Panc1 (cell line): ENCODE results near the gene KRT73. TPM values are rescaled to one million over a fixed set of nuclear protein-coding genes. Genes with fewer than 3 reads are reported as not detected.

Source experiments
- ATAC-seq: fragments of 200-7000 bp; cut with Tn5 transposase; 2 replicates; pipeline ENCODE4 v1.9.1; 2020; ENCODE audit warnings: mild to moderate bottlenecking, moderate library complexity
- BruUV-seq: library from RNA; stranded (reverse); fragments of 400-500 nt; replicated peaks from 2 replicates; lab custom pipeline; 2021; lab: Mats Ljungman, UMichigan
- CTCF ChIA-PET: fragments of 300-600 bp; sonication (Branson Sonifier 250); formaldehyde crosslinking; loops from one replicate; lab custom pipeline; 2022; ENCODE audit warnings: antibody characterized with exemption; lab: Charles Lee
- POLR2A ChIA-PET: fragments of 300-600 bp; sonication (Branson Sonifier 250); formaldehyde crosslinking; loops from one replicate; lab custom pipeline; 2022; ENCODE audit warnings: antibody characterized with exemption; lab: Charles Lee
- DNase-seq: peaks from one replicate; pipeline ENCODE4 v3.0.0-alpha.2; 2010; ENCODE audit warnings: low read depth, low spot score
- H3K27ac ChIP-seq: 2 replicates; pipeline ENCODE4 v1.5.1; 2011; ENCODE audit warnings: mild to moderate bottlenecking, low read length, inconsistent platforms
- H3K27me3 ChIP-seq: fragments of 200-500 bp; sonication (Bioruptor generic); 2 replicates; pipeline ENCODE4 v1.6.0; 2014; ENCODE audit warnings: low read length, inconsistent platforms; ENCODE audit not compliant: control insufficient read depth, insufficient read depth
- H3K36me3 ChIP-seq: fragments of 200-500 bp; sonication (Bioruptor generic); 2 replicates; pipeline ENCODE4 v1.5.1; 2014; ENCODE audit warnings: inconsistent platforms, mild to moderate bottlenecking, low read length, moderate library complexity; ENCODE audit not compliant: control insufficient read depth, insufficient read depth
- H3K4me1 ChIP-seq: 2 replicates; pipeline ENCODE4 v1.5.1; 2011; ENCODE audit warnings: inconsistent platforms, mild to moderate bottlenecking, low read length, moderate library complexity; ENCODE audit not compliant: control insufficient read depth, insufficient read depth
- H3K4me3 ChIP-seq, 2 experiments: 2 replicates each; pipeline ENCODE4 v1.5.1; 2011 to 2012; ENCODE audit warnings: low read depth in 2 of 2, low read length in 2 of 2, mild to moderate bottlenecking in 2 of 2, inconsistent platforms in 1 of 2, moderate library complexity in 1 of 2
- H3K9me3 ChIP-seq: fragments of 200-500 bp; sonication (Bioruptor generic); 2 replicates; pipeline ENCODE4 v1.5.1; 2014; ENCODE audit warnings: low read depth, mild to moderate bottlenecking, inconsistent platforms, low read length, moderate library complexity; ENCODE audit not compliant: control insufficient read depth, insufficient read depth
- POLR2AphosphoS5 ChIP-seq: IDR thresholded peaks from 2 replicates; pipeline ENCODE4 v1.6.1; 2012; ENCODE audit warnings: mild to moderate bottlenecking, low read depth, low read length, moderate library complexity
- SIN3A ChIP-seq: IDR thresholded peaks from 2 replicates; pipeline ENCODE4 v1.6.1; 2012; ENCODE audit warnings: low read depth, mild to moderate bottlenecking, low read length, moderate library complexity, borderline replicate concordance; ENCODE audit not compliant: insufficient read depth
- TCF7L2 ChIP-seq: IDR thresholded peaks from 2 replicates; pipeline ENCODE4 v1.6.1; 2011; ENCODE audit warnings: mild to moderate bottlenecking, low read depth, low read length, inconsistent platforms
- in situ Hi-C: cut with HindIII; loops from 2 replicates; pipeline ENCODE4 v1.10.0; 2016; ENCODE audit warnings: low sequenced_read_pairs, low pct_unique_long_range_greater_than_20kb
- intact Hi-C: fragments of 100-400 bp; cut with micrococcal nuclease; formaldehyde crosslinking; loops from one replicate; pipeline ENCODE4 v1.10.0; 2022; ENCODE audit not compliant: unreplicated experiment
- total RNA-seq: library from RNA; stranded (reverse); gene quantifications from one replicate; pipeline ENCODE4 v1.2.1, GENCODE V29; 2021; ENCODE audit not compliant: unreplicated experiment
- TF ChIP-seq, protein P1 (sequence below), 2 experiments: IDR thresholded peaks; 2 replicates each; pipeline ENCODE4 v1.6.1; 2011 to 2012; ENCODE audit warnings: low read depth in 2 of 2, control low read depth in 1 of 2, low read length in 1 of 2, mild to moderate bottlenecking in 1 of 2, moderate library complexity in 1 of 2; ENCODE audit not compliant: insufficient read depth in 1 of 2
- TF ChIP-seq, protein P2 (sequence below): fragments of 450-650 bp; IDR thresholded peaks from 2 replicates; pipeline ENCODE4 v1.5.1; 2017; ENCODE audit warnings: mild to moderate bottlenecking

The KRT73 gene
- total RNA-seq, 1 experiment from 2014 or later = not detected

DNA sequence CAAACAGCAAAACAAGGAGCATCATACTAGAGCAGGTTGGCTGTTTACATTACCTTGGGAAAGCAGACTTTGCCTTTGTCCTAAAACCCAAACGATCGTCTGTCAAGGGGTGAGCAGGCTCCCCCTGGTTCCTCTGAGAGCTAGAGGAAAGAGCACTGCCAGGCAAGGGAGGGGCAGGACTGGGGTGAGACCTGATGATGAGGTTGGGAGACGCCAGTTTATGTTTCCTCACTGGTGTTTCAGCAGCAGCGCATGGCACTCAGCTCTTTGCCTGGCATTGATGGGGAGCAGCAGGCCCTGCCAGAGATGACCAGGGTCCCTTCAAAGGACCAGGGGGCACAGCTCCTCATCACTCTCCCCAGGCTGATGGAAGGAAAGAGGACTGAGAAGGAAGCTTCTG, 41.6 kb upstream of the KRT73 start:
- intact Hi-C loops = no loop called here
- ChIA-PET POLR2A (no interaction called here), CTCF (no interaction called here)
- DNase-seq (no peak), ATAC-seq (no peak)
- Histone ChIP-seq H3K36me3 (no peaks in the 10 kb centered on the region), H3K4me1 (no peaks in the 10 kb centered on the region), H3K4me3 (no peak overlapping the region), H3K27me3 (peaks cover 6% of the 10 kb centered on the region), H3K27ac (no peak overlapping the region), H3K9me3 (no peaks in the 10 kb centered on the region)
- no peak for TF ChIP-seq POLR2AphosphoS5
- BruUV-seq = no TSS peak
- in situ Hi-C loops = no loop called here

DNA sequence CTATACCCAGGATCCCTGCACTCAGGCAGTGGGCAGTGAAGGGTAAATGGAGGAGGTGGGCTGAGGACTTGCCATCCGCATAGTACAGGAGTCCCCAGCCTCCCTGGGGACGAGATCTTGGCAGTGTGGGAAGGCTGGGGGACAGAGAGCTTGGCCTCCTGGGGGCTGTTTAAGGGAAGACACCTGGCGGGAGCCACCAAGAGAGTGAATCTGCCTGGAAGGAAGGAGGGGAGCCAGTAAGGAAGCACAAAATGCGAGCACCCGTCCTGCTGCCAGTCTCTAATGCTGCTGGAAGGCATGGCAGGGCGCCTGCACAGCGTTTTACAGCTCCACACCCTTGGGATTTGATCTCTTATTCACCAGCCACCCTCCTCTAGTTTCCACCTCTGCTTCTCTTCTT, 41.0 kb upstream of the KRT73 start:
- H3K9me3 ChIP-seq = no peaks in the 10 kb centered on the region
- no peak overlapping the region for H3K4me3 ChIP-seq
- CTCF ChIA-PET = no interaction called here
- H3K4me1 ChIP-seq = no peaks in the 10 kb centered on the region
- intact Hi-C loops = no loop called here
- in situ Hi-C loops = no loop called here
- DNase-seq (no peak), ATAC-seq (0 out of 2 replicates have a peak, but pooled peaks have one; percentile 17)
- H3K27me3 ChIP-seq = peaks cover 10% of the 10 kb centered on the region
- POLR2A ChIA-PET = no interaction called here
- no peak overlapping the region for H3K27ac ChIP-seq
- no peak for TF ChIP-seq TCF7L2
- no peak for TF ChIP-seq SIN3A
- H3K36me3 ChIP-seq = no peaks in the 10 kb centered on the region
- BruUV-seq = no TSS peak

DNA sequence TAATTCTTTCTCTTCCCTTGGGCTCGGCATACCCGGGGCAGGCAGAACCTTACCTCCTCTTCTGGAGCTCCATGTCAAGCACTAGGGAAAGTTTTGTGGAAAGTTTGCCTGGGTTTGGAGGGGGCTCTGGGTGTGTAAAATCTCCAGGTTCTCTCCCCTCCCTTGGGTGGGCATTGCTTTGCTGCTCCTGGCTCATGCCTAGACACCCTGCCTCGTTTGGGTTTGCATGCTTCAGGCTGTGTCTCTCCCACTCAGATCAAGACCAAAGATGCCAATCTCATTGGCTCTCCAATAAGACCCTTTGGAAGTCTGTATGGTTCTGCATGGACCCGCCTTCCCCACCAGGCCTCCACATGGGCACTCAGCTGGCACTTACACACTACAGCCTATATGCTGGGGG, 39.8 kb upstream of the KRT73 start:
- no peak overlapping the region for H3K27ac ChIP-seq
- H3K9me3 ChIP-seq = no peaks in the 10 kb centered on the region
- H3K4me3 ChIP-seq = no peak overlapping the region
- no peak for DNase-seq
- H3K27me3 ChIP-seq = peaks cover 15% of the 10 kb centered on the region
- BruUV-seq = no TSS peak
- ChIA-PET POLR2A (no interaction called here), CTCF (no interaction called here)
- no peaks in the 10 kb centered on the region for H3K36me3 ChIP-seq
- no peaks in the 10 kb centered on the region for H3K4me1 ChIP-seq
- in situ Hi-C loops (no loop called here), intact Hi-C loops (no loop called here)
- no peak for ATAC-seq
- TF ChIP-seq, protein P1, sequence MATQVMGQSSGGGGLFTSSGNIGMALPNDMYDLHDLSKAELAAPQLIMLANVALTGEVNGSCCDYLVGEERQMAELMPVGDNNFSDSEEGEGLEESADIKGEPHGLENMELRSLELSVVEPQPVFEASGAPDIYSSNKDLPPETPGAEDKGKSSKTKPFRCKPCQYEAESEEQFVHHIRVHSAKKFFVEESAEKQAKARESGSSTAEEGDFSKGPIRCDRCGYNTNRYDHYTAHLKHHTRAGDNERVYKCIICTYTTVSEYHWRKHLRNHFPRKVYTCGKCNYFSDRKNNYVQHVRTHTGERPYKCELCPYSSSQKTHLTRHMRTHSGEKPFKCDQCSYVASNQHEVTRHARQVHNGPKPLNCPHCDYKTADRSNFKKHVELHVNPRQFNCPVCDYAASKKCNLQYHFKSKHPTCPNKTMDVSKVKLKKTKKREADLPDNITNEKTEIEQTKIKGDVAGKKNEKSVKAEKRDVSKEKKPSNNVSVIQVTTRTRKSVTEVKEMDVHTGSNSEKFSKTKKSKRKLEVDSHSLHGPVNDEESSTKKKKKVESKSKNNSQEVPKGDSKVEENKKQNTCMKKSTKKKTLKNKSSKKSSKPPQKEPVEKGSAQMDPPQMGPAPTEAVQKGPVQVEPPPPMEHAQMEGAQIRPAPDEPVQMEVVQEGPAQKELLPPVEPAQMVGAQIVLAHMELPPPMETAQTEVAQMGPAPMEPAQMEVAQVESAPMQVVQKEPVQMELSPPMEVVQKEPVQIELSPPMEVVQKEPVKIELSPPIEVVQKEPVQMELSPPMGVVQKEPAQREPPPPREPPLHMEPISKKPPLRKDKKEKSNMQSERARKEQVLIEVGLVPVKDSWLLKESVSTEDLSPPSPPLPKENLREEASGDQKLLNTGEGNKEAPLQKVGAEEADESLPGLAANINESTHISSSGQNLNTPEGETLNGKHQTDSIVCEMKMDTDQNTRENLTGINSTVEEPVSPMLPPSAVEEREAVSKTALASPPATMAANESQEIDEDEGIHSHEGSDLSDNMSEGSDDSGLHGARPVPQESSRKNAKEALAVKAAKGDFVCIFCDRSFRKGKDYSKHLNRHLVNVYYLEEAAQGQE (IDR thresholded peaks at IDR 0.05; ENCODE audit: insufficient read depth in 1 of 2, low read depth in 2 of 2, low read length in 1 of 2) = no peak
- no peak for TF ChIP-seq TCF7L2
- TF ChIP-seq, protein P2, sequence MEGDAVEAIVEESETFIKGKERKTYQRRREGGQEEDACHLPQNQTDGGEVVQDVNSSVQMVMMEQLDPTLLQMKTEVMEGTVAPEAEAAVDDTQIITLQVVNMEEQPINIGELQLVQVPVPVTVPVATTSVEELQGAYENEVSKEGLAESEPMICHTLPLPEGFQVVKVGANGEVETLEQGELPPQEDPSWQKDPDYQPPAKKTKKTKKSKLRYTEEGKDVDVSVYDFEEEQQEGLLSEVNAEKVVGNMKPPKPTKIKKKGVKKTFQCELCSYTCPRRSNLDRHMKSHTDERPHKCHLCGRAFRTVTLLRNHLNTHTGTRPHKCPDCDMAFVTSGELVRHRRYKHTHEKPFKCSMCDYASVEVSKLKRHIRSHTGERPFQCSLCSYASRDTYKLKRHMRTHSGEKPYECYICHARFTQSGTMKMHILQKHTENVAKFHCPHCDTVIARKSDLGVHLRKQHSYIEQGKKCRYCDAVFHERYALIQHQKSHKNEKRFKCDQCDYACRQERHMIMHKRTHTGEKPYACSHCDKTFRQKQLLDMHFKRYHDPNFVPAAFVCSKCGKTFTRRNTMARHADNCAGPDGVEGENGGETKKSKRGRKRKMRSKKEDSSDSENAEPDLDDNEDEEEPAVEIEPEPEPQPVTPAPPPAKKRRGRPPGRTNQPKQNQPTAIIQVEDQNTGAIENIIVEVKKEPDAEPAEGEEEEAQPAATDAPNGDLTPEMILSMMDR = no peak
- TF ChIP-seq POLR2AphosphoS5 = no peak
- no peak for TF ChIP-seq SIN3A
